ENCODE results near the gene GTF2B. TPM values are rescaled to one million over a fixed set of nuclear protein-coding genes. Genes with fewer than 3 reads are reported as not detected.

The GTF2B gene
- total and polyA plus RNA-seq, 2 of the 4 experiments (the other 2 are of a cell fraction): 32.0 to 41.0 TPM

DNA sequence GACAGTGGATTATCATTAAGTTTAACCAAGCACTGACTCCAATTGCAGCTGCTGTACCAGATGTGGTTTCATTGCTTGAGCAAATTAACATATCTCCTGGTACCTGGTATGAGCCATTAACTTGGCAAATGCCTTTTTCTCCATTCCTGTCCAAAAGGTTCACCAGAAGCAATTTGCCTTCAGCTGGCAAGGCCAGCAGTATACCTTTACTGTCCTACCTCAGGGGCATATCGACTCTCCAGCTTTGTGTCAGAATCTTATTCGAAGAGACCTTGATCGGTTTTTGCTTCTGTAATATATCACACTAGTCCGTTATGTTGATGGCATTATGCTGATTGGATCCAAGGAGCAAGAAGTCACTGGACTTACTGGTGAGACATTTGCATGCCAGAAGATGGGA lies 9.5 kb upstream of the GTF2B start:
- POLR2A ChIA-PET (ENCODE audit: unreplicated experiment): no interaction called here

More for the DNA sequence above, 9.5 kb upstream of the GTF2B start:
- TF ChIP-seq FOS (IDR thresholded peaks at IDR 0.05; ENCODE audit: low read depth, low read length) (no peak), POLR2A (IDR thresholded peaks at IDR 0.05; ENCODE audit: low read depth, low read length) (no peak), RAD21 (IDR thresholded peaks at IDR 0.05; ENCODE audit: low read length) (no peak), RFX5 (IDR thresholded peaks at IDR 0.05; ENCODE audit: low read depth, low read length) (no peak), MAFK (IDR thresholded peaks at IDR 0.05; ENCODE audit: low read depth, low read length) (no peak), MAZ (IDR thresholded peaks at IDR 0.05; ENCODE audit: borderline replicate concordance, low read depth, low read length) (no peak), CEBPB (IDR thresholded peaks at IDR 0.05; ENCODE audit: low read depth, low read length) (no peak), RCOR1 (IDR thresholded peaks at IDR 0.05; ENCODE audit: insufficient replicate concordance, low read length) (no peak), BHLHE40 (IDR thresholded peaks at IDR 0.05; ENCODE audit: low read depth, low read length) (no peak)
- TF ChIP-seq, protein P1, sequence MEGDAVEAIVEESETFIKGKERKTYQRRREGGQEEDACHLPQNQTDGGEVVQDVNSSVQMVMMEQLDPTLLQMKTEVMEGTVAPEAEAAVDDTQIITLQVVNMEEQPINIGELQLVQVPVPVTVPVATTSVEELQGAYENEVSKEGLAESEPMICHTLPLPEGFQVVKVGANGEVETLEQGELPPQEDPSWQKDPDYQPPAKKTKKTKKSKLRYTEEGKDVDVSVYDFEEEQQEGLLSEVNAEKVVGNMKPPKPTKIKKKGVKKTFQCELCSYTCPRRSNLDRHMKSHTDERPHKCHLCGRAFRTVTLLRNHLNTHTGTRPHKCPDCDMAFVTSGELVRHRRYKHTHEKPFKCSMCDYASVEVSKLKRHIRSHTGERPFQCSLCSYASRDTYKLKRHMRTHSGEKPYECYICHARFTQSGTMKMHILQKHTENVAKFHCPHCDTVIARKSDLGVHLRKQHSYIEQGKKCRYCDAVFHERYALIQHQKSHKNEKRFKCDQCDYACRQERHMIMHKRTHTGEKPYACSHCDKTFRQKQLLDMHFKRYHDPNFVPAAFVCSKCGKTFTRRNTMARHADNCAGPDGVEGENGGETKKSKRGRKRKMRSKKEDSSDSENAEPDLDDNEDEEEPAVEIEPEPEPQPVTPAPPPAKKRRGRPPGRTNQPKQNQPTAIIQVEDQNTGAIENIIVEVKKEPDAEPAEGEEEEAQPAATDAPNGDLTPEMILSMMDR (conservative IDR thresholded peaks at IDR 0.05; ENCODE audit: low read depth, low read length): no peak
- TF ChIP-seq, protein P2, sequence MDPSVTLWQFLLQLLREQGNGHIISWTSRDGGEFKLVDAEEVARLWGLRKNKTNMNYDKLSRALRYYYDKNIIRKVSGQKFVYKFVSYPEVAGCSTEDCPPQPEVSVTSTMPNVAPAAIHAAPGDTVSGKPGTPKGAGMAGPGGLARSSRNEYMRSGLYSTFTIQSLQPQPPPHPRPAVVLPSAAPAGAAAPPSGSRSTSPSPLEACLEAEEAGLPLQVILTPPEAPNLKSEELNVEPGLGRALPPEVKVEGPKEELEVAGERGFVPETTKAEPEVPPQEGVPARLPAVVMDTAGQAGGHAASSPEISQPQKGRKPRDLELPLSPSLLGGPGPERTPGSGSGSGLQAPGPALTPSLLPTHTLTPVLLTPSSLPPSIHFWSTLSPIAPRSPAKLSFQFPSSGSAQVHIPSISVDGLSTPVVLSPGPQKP (IDR thresholded peaks at IDR 0.05; ENCODE audit: borderline replicate concordance, low read depth, low read length): no peak
- Histone ChIP-seq H4K5ac (ENCODE audit: low read depth, low read length) (no peak overlapping the region), H3K27me3 (ENCODE audit: control insufficient read depth, insufficient read depth, low read length) (peaks cover 2% of the 10 kb centered on the region), H3K14ac (replicated peaks; ENCODE audit: low read depth, low read length) (no peak overlapping the region), H3K23ac (ENCODE audit: low read depth, low read length) (no peak overlapping the region), H2AFZ (replicated peaks; ENCODE audit: low read length, poor library complexity) (no peak overlapping the region), H3K4me1 (ENCODE audit: control insufficient read depth, insufficient read depth, low read length) (no peaks in the 10 kb centered on the region), H3K9me3 (ENCODE audit: control insufficient read depth, insufficient read depth, low read length) (no peaks in the 10 kb centered on the region), H3K4me2 (ENCODE audit: low read depth, low read length) (no peak overlapping the region), H3K56ac (ENCODE audit: extremely low read depth, insufficient read depth, low read length) (no peak overlapping the region), H3K9ac (ENCODE audit: low read depth, low read length) (no peak overlapping the region), H4K91ac (ENCODE audit: insufficient read depth, low read depth, low read length) (no peak overlapping the region), H4K20me1 (ENCODE audit: insufficient read depth, low read length) (no peaks in the 10 kb centered on the region), H2BK15ac (ENCODE audit: low read depth, low read length) (no peak overlapping the region), H3K18ac (ENCODE audit: low read depth, low read length) (no peak overlapping the region), H4K8ac (ENCODE audit: low read depth in 2 of 2, low read length in 2 of 2) (no peak overlapping the region), H3K9me1 (ENCODE audit: insufficient read depth, low read length) (no peaks in the 10 kb centered on the region), H2BK5ac (ENCODE audit: low read depth, low read length, poor library complexity, severe bottlenecking) (no peak overlapping the region), H2AK5ac (ENCODE audit: low read depth, low read length) (no peak overlapping the region), H3K79me1 (ENCODE audit: low read depth in 1 of 2, low read length in 2 of 2) (no peaks in the 10 kb centered on the region), H3K27ac (ENCODE audit: insufficient read depth, low read length) (no peak overlapping the region), H3K36me3 (ENCODE audit: control insufficient read depth, insufficient read depth, low read length) (no peaks in the 10 kb centered on the region), H2BK120ac (ENCODE audit: low read depth, low read length) (no peak overlapping the region), H2AK9ac (replicated peaks; ENCODE audit: low read depth, low read length, poor library complexity) (no peak overlapping the region), H3K4ac (ENCODE audit: low read depth, low read length) (no peak overlapping the region), H2BK20ac (ENCODE audit: low read depth, low read length) (no peak overlapping the region), H3K4me3 (ENCODE audit: insufficient read depth, low read depth, low read length) (no peak overlapping the region)
- CTCF ChIA-PET: no interaction called here
- no peak for ATAC-seq (ENCODE audit: low read depth)
- no peak for DNase-seq
- intact Hi-C loops (cut with micrococcal nuclease): no loop called here
- WGBS, 2 experiments (ENCODE audit: extremely low coverage in 2 of 2, insufficient read length in 1 of 2): no CpG with 5 or more reads among the region's 4 CpGs
- in situ Hi-C loops (cut with MboI; ENCODE audit: low sequenced_read_pairs): no loop called here
- BruUV-seq (replicated peaks): no TSS peak
- dilution Hi-C loops (cut with HindIII; ENCODE audit: low sequenced_read_pairs, unreplicated experiment): no loop called here

Measured in IMR-90 (cell line).